Cardiac muscle cell (in vitro differentiated cells and primary cell): ENCODE results near the gene RMDN2. TPM values are rescaled to one million over a fixed set of nuclear protein-coding genes. Genes with fewer than 3 reads are reported as not detected.
A peak's percentile ranks its signal among the peaks of the same experiment; 100 is the strongest.

Source experiments
- DNase-seq, 2 donors: peaks; one replicate each; pipeline versions ENCODE4 v3.0.0 to v3.0.0-alpha.2; 2010 to 2017; ENCODE audit warnings: low read depth in 1 of 2, low spot score in 1 of 2
- H3K27ac ChIP-seq: fragments of 200-600 bp; sonication (generic); 2 replicates; pipeline ENCODE4 v1.5.1; 2016
- H3K27me3 ChIP-seq: fragments of 200-600 bp; sonication (generic); 2 replicates; pipeline ENCODE4 v1.6.0; 2016; ENCODE audit warnings: control low read depth
- H3K36me3 ChIP-seq: fragments of 200-600 bp; sonication (generic); 2 replicates; pipeline ENCODE4 v1.5.1; 2016; ENCODE audit warnings: control low read depth
- H3K4me1 ChIP-seq: fragments of 200-600 bp; sonication (generic); 2 replicates; pipeline ENCODE4 v1.8.1; 2017; ENCODE audit warnings: low read depth, mild to moderate bottlenecking, mixed run types
- H3K4me3 ChIP-seq: fragments of 200-600 bp; sonication (generic); 2 replicates; pipeline ENCODE4 v1.5.1; 2016; ENCODE audit warnings: mild to moderate bottlenecking
- H3K9me3 ChIP-seq: fragments of 200-600 bp; sonication (generic); 2 replicates; pipeline ENCODE4 v1.5.1; 2017; ENCODE audit warnings: low read depth, mild to moderate bottlenecking, control low read depth
- CTCF ChIP-seq: IDR thresholded peaks from 2 replicates; pipeline ENCODE4 v1.5.1; 2012; ENCODE audit warnings: low read depth, mild to moderate bottlenecking, low read length
- polyA plus RNA-seq: library from polyadenylated mRNA; unstranded; fragments of >200 nt; fragmentation: Nextera tagmentation; extraction: Ambion mirVana; gene quantifications from 2 replicates; pipeline ENCODE4 v1.2.1, GENCODE V29; 2016
- total RNA-seq: library from RNA; depleted of rRNA; stranded (reverse); fragments of >200 nt; gene quantifications from 2 replicates; pipeline ENCODE4 v1.2.3, GENCODE V29; 2016

Gene RMDN2
- total and polyA plus RNA-seq, 2 experiments from 2014 or later, result 2.3 to 4.2 TPM

- Histone ChIP-seq H3K9me3 (no peaks in the 10 kb centered on the region), H3K27ac (no peak overlapping the region), H3K36me3 (no peaks in the 10 kb centered on the region), H3K27me3 (no peaks in the 10 kb centered on the region), H3K4me1 (peaks cover 7% of the 10 kb centered on the region), H3K4me3 (no peak overlapping the region)
- no peak for TF ChIP-seq CTCF
- no peak for DNase-seq
Measured at GRCh38 chr2:37976411-37976810, 51.3 kb downstream of the RMDN2 start.

GRCh38 chr2:37982147-37982582 lies 57.1 kb downstream of the RMDN2 start:
- peaks cover 7% of the 10 kb centered on the region for H3K4me1 ChIP-seq
- no peaks in the 10 kb centered on the region for H3K36me3 ChIP-seq
- no peaks in the 10 kb centered on the region for H3K9me3 ChIP-seq
- H3K27me3 ChIP-seq, result no peaks in the 10 kb centered on the region
- peak; percentile 73 to 82 for DNase-seq
- peak overlapping the region; percentile 16 for H3K4me3 ChIP-seq
- no peak overlapping the region for H3K27ac ChIP-seq
- peak; percentile 84 for TF ChIP-seq CTCF

GRCh38 chr2:37982847-37983246 lies 57.8 kb downstream of the RMDN2 start:
- Histone ChIP-seq H3K27me3 (no peaks in the 10 kb centered on the region), H3K4me1 (peaks cover 7% of the 10 kb centered on the region), H3K36me3 (no peaks in the 10 kb centered on the region), H3K9me3 (no peaks in the 10 kb centered on the region), H3K27ac (no peak overlapping the region), H3K4me3 (no peak overlapping the region)
- no peak for DNase-seq
- no peak for TF ChIP-seq CTCF

GRCh38 chr2:37983719-37984118 lies 58.6 kb downstream of the RMDN2 start:
- Histone ChIP-seq H3K27me3 (no peaks in the 10 kb centered on the region), H3K27ac (no peak overlapping the region), H3K9me3 (no peaks in the 10 kb centered on the region), H3K4me3 (no peak overlapping the region), H3K36me3 (no peaks in the 10 kb centered on the region), H3K4me1 (peaks cover 7% of the 10 kb centered on the region)
- no peak for TF ChIP-seq CTCF
- no peak for DNase-seq

DNA sequence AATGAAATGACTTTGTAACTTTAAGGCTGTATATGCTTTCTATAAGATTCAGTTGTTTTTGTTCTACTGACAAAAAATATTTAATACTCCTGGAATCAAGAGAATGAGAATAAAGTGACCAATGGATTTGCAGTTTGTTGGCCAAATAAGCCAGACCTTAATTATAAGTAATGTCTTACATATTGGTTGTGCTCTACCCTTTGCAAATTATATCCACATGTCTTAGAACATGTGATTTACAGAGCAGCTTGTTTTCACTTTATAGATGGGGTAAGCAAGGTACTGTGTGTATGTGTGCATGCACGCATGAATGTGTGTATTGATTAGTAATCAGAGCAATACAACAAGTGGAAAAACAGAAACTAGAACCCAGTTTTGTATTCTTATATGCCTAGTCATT lies 59.1 kb downstream of the RMDN2 start:
- Histone ChIP-seq H3K36me3 (no peaks in the 10 kb centered on the region), H3K27ac (no peak overlapping the region), H3K9me3 (no peaks in the 10 kb centered on the region), H3K4me3 (no peak overlapping the region), H3K27me3 (no peaks in the 10 kb centered on the region), H3K4me1 (peaks cover 7% of the 10 kb centered on the region)
- no peak for TF ChIP-seq CTCF
- no peak for DNase-seq

GRCh38 chr2:37984589-37984988 lies 59.5 kb downstream of the RMDN2 start:
- DNase-seq, result peak in 1 of 2 donors; percentile 57
- H3K9me3 ChIP-seq, result no peaks in the 10 kb centered on the region
- TF ChIP-seq CTCF, result peak; percentile 39
- no peak overlapping the region for H3K4me3 ChIP-seq
- no peaks in the 10 kb centered on the region for H3K27me3 ChIP-seq
- H3K4me1 ChIP-seq, result peaks cover 7% of the 10 kb centered on the region
- H3K36me3 ChIP-seq, result no peaks in the 10 kb centered on the region
- no peak overlapping the region for H3K27ac ChIP-seq
